HCT116 (cell line): Measurements from ENCODE around the gene MPZL2.

Experiments
- CTCF ChIP-seq, 3 experiments: fragments of 200-600 bp in 1 of 3; sonication (generic) in 1 of 3; IDR thresholded peaks in 2 of 3; conservative IDR thresholded peaks in 1 of 3; 2 replicates each; pipeline ENCODE4 v1.5.1; 2012 to 2017; ENCODE audit warnings: low read depth in 2 of 3, low read length in 2 of 3, antibody characterized with exemption in 1 of 3, borderline replicate concordance in 1 of 3, control low read depth in 1 of 3, mild to moderate bottlenecking in 1 of 3, mixed read lengths in 1 of 3, mixed run types in 1 of 3, moderate library complexity in 1 of 3; ENCODE audit not compliant: insufficient read depth in 1 of 3
- EZH2 ChIP-seq: fragments of 200-600 bp; sonication (generic); IDR thresholded peaks from 2 replicates; pipeline ENCODE4 v1.6.1; 2017; ENCODE audit warnings: antibody characterized with exemption, mixed run types
- EZH2phosphoT487 ChIP-seq: fragments of 200-600 bp; IDR thresholded peaks from 2 replicates; pipeline ENCODE4 v1.6.1; 2018; ENCODE audit warnings: antibody characterized with exemption, borderline replicate concordance
- POLR2A ChIP-seq: IDR thresholded peaks from 2 replicates; pipeline ENCODE4 v1.7.0; 2011; ENCODE audit warnings: borderline replicate concordance; ENCODE audit not compliant: insufficient read depth, insufficient read length; ENCODE audit errors: extremely low read depth
- POLR2AphosphoS5 ChIP-seq: IDR thresholded peaks from 2 replicates; pipeline ENCODE4 v1.6.1; 2011; ENCODE audit warnings: mild to moderate bottlenecking, low read depth, low read length, moderate library complexity
- YY1 ChIP-seq: IDR thresholded peaks from 2 replicates; pipeline ENCODE4 v1.6.1; 2011; ENCODE audit warnings: low read length, low read depth, moderate library complexity, mild to moderate bottlenecking; ENCODE audit not compliant: insufficient replicate concordance; ENCODE audit errors: extremely low read depth
- TF ChIP-seq, protein P1 (sequence below): IDR thresholded peaks from 2 replicates; pipeline ENCODE4 v1.6.1; 2012
- TF ChIP-seq, protein P2 (sequence below): IDR thresholded peaks from 2 replicates; pipeline ENCODE4 v1.6.1; 2011; ENCODE audit warnings: mild to moderate bottlenecking, low read length, moderate library complexity; ENCODE audit not compliant: insufficient replicate concordance; ENCODE audit errors: extremely low read depth

- no peak for TF ChIP-seq EZH2phosphoT487
- no peak for TF ChIP-seq CTCF (IDR thresholded peaks at IDR 0.05 in 2 of 3, conservative IDR thresholded peaks at IDR 0.05 in 1 of 3; ENCODE audit: borderline replicate concordance in 1 of 3, insufficient read depth in 1 of 3, low read depth in 2 of 3, low read length in 2 of 3)
- TF ChIP-seq EZH2 = no peak
- TF ChIP-seq POLR2AphosphoS5 = no peak
- no peak for TF ChIP-seq YY1
- TF ChIP-seq, protein P1, sequence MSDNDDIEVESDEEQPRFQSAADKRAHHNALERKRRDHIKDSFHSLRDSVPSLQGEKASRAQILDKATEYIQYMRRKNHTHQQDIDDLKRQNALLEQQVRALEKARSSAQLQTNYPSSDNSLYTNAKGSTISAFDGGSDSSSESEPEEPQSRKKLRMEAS = no peak
- TF ChIP-seq, protein P2, sequence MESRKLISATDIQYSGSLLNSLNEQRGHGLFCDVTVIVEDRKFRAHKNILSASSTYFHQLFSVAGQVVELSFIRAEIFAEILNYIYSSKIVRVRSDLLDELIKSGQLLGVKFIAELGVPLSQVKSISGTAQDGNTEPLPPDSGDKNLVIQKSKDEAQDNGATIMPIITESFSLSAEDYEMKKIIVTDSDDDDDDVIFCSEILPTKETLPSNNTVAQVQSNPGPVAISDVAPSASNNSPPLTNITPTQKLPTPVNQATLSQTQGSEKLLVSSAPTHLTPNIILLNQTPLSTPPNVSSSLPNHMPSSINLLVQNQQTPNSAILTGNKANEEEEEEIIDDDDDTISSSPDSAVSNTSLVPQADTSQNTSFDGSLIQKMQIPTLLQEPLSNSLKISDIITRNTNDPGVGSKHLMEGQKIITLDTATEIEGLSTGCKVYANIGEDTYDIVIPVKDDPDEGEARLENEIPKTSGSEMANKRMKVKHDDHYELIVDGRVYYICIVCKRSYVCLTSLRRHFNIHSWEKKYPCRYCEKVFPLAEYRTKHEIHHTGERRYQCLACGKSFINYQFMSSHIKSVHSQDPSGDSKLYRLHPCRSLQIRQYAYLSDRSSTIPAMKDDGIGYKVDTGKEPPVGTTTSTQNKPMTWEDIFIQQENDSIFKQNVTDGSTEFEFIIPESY = no peak
- no peak for TF ChIP-seq POLR2A
Observed at GRCh38 chr11:118274186-118274585, 10.1 kb upstream of the MPZL2 start.
